Vagina (tissue), 2 donors: ENCODE measurements around the gene FIZ1.
"Not testable (repeated sequence)": the region's sequence is repeated elsewhere in the genome, so short reads cannot be mapped to it uniquely, and the experiment has no call there.

ENCODE experiments used
- POLR2A ChIP-seq, 2 donors: fragments of 450-650 bp; IDR thresholded peaks; one replicate each; pipeline ENCODE4 v1.6.1; 2017; ENCODE audit warnings: antibody characterized with exemption in 2 of 2, mild to moderate bottlenecking in 2 of 2, moderate library complexity in 2 of 2
- TF ChIP-seq, protein P1 (sequence below), 3 experiments: fragments of 450-650 bp in 2 of 3; fragments of 200-600 bp in 1 of 3; sonication (generic) in 1 of 3; IDR thresholded peaks; one replicate each; pipeline ENCODE4 v1.5.1; 2017 to 2019; ENCODE audit warnings: antibody characterized with exemption in 3 of 3, mild to moderate bottlenecking in 2 of 3, moderate library complexity in 2 of 3

DNA sequence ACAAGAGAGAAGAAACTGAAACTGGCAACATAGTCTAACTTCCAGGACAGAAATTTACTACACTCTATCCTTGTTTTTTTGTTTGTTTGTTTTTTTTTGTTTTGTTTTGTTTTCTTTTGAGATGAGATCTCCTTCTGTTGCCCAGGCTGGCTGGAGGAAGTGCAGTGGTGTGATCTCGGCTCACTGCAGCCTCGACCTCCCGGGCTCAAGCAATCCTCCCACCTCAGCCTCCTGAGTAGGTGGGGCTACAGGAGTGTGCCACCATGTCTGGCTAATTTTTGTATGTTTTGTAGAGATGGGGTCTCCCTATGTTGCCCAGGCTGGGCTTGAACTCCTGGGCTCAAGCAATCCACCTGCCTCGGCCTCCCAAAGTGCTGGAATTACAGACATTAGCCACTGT, 17.0 kb downstream of the FIZ1 start:
- TF ChIP-seq, protein P1, sequence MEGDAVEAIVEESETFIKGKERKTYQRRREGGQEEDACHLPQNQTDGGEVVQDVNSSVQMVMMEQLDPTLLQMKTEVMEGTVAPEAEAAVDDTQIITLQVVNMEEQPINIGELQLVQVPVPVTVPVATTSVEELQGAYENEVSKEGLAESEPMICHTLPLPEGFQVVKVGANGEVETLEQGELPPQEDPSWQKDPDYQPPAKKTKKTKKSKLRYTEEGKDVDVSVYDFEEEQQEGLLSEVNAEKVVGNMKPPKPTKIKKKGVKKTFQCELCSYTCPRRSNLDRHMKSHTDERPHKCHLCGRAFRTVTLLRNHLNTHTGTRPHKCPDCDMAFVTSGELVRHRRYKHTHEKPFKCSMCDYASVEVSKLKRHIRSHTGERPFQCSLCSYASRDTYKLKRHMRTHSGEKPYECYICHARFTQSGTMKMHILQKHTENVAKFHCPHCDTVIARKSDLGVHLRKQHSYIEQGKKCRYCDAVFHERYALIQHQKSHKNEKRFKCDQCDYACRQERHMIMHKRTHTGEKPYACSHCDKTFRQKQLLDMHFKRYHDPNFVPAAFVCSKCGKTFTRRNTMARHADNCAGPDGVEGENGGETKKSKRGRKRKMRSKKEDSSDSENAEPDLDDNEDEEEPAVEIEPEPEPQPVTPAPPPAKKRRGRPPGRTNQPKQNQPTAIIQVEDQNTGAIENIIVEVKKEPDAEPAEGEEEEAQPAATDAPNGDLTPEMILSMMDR (IDR thresholded peaks at IDR 0.05) = not testable (repeated sequence)
- not testable (repeated sequence) for TF ChIP-seq POLR2A (IDR thresholded peaks at IDR 0.05)
